GM23338 (cell line): Measurements from ENCODE around the gene WNT1. TPM values are rescaled to one million over a fixed set of nuclear protein-coding genes. Genes with fewer than 3 reads are reported as not detected.

Experiments
- ATAC-seq: fragments of 200-7000 bp; cut with Tn5 transposase; 3 replicates; pipeline ENCODE4 v1.9.1; 2020
- DNase-seq: peaks from one replicate; pipeline ENCODE4 v3.0.0-alpha.2; 2015; ENCODE audit warnings: low spot score
- H2AFZ ChIP-seq: fragments of 200-600 bp; sonication (generic); 2 replicates; pipeline ENCODE4 v1.8.0; 2016; ENCODE audit warnings: antibody characterized with exemption, mild to moderate bottlenecking, moderate library complexity
- H3F3A ChIP-seq: fragments of 200-600 bp; sonication (generic); replicated peaks from 2 replicates; pipeline ENCODE4 v1.8.0; 2017; ENCODE audit warnings: antibody characterized with exemption, mixed run types, low read depth
- H3K27ac ChIP-seq: fragments of 200-600 bp; sonication (generic); 2 replicates; pipeline ENCODE4 v1.6.1; 2016; ENCODE audit warnings: low read depth
- H3K27me3 ChIP-seq: fragments of 200-600 bp; sonication (generic); 2 replicates; pipeline ENCODE4 v1.8.0; 2016; ENCODE audit warnings: mild to moderate bottlenecking, mixed run types, moderate library complexity; ENCODE audit not compliant: insufficient read depth
- H3K36me3 ChIP-seq: fragments of 200-600 bp; sonication (generic); 2 replicates; pipeline ENCODE4 v1.8.0; 2016; ENCODE audit warnings: mild to moderate bottlenecking; ENCODE audit not compliant: insufficient read depth
- H3K4me1 ChIP-seq: fragments of 200-600 bp; sonication (generic); 2 replicates; pipeline ENCODE4 v1.8.0; 2016; ENCODE audit warnings: mild to moderate bottlenecking, moderate library complexity; ENCODE audit not compliant: insufficient read depth
- H3K4me2 ChIP-seq: fragments of 200-600 bp; sonication (generic); 2 replicates; pipeline ENCODE4 v1.7.1; 2017; ENCODE audit warnings: mixed run types
- H3K4me3 ChIP-seq: fragments of 200-600 bp; sonication (generic); 2 replicates; pipeline ENCODE4 v1.6.1; 2016; ENCODE audit warnings: mixed run types
- H3K79me2 ChIP-seq: fragments of 200-600 bp; sonication (generic); replicated peaks from 2 replicates; pipeline ENCODE4 v1.8.0; 2017; ENCODE audit warnings: mild to moderate bottlenecking; ENCODE audit not compliant: insufficient read depth
- H3K9me2 ChIP-seq: fragments of 200-600 bp; sonication (generic); 2 replicates; pipeline ENCODE4 v1.8.0; 2017; ENCODE audit not compliant: insufficient read depth
- H4K20me1 ChIP-seq: fragments of 200-600 bp; sonication (generic); replicated peaks from 2 replicates; pipeline ENCODE4 v1.8.0; 2017; ENCODE audit warnings: mild to moderate bottlenecking; ENCODE audit not compliant: insufficient read depth
- H3K27ac Mint-ChIP-seq: 2 replicates; pipeline ENCODE4 v1.8.0; 2020; ENCODE audit warnings: inconsistent platforms, mild to moderate bottlenecking, moderate library complexity, mixed read lengths
- H3K27me3 Mint-ChIP-seq: 3 replicates; pipeline ENCODE4 v1.8.0; 2022; ENCODE audit warnings: low read depth, mild to moderate bottlenecking, moderate library complexity, mixed read lengths, inconsistent platforms; ENCODE audit not compliant: insufficient read depth, poor library complexity
- H3K36me3 Mint-ChIP-seq: 3 replicates; pipeline ENCODE4 v1.8.0; 2021; ENCODE audit warnings: low read depth, mild to moderate bottlenecking, inconsistent platforms, moderate library complexity, mixed read lengths
- H3K4me1 Mint-ChIP-seq: 3 replicates; pipeline ENCODE4 v1.8.0; 2020; ENCODE audit warnings: mild to moderate bottlenecking, inconsistent platforms, mixed read lengths
- H3K4me3 Mint-ChIP-seq: 3 replicates; pipeline ENCODE4 v1.8.0; 2021; ENCODE audit warnings: moderate library complexity, mild to moderate bottlenecking, inconsistent platforms, mixed read lengths
- H3K9me3 Mint-ChIP-seq: 3 replicates; pipeline ENCODE4 v1.8.0; 2020; ENCODE audit warnings: moderate library complexity, mild to moderate bottlenecking, inconsistent platforms, mixed read lengths
- CREB1 ChIP-seq: fragments of 250-450 bp; sonication (Bioruptor Pico); IDR thresholded peaks from 2 replicates; pipeline ENCODE4 v1.5.0; 2020; ENCODE audit warnings: low read depth, mild to moderate bottlenecking, moderate library complexity
- EZH2 ChIP-seq: fragments of 200-600 bp; sonication (generic); IDR thresholded peaks from one replicate; pipeline ENCODE4 v1.8.0; 2017; ENCODE audit warnings: antibody characterized with exemption, mild to moderate bottlenecking, low read depth; ENCODE audit not compliant: unreplicated experiment
- EZH2phosphoT487 ChIP-seq: fragments of 200-600 bp; sonication (generic); IDR thresholded peaks from one replicate; pipeline ENCODE4 v1.8.1; 2018; ENCODE audit warnings: antibody characterized with exemption; ENCODE audit not compliant: unreplicated experiment
- JUNB ChIP-seq: IDR thresholded peaks from one replicate; pipeline ENCODE4 v1.6.1; 2016; ENCODE audit warnings: antibody characterized with exemption; ENCODE audit not compliant: unreplicated experiment
- NANOG ChIP-seq: IDR thresholded peaks from 2 replicates; pipeline ENCODE4 v1.6.1; 2016; ENCODE audit warnings: antibody characterized with exemption, borderline replicate concordance
- POLR2AphosphoS5 ChIP-seq: IDR thresholded peaks from 2 replicates; pipeline ENCODE4 v1.6.1; 2016; ENCODE audit warnings: antibody characterized with exemption, low read depth
- STAT1 ChIP-seq: IDR thresholded peaks from one replicate; pipeline ENCODE4 v1.6.1; 2016; ENCODE audit warnings: antibody characterized with exemption; ENCODE audit not compliant: unreplicated experiment
- ZNF114 ChIP-seq: fragments of 250-450 bp; sonication (Bioruptor Pico); IDR thresholded peaks from 2 replicates; pipeline ENCODE4 v1.5.0; 2020; ENCODE audit warnings: mild to moderate bottlenecking, moderate library complexity
- ZNF331 ChIP-seq: fragments of 250-450 bp; sonication (Bioruptor Pico); IDR thresholded peaks from 2 replicates; pipeline ENCODE4 v1.5.0; 2020; ENCODE audit warnings: low read depth, mild to moderate bottlenecking, moderate library complexity
- polyA plus RNA-seq: library from polyadenylated mRNA; unstranded; fragments of >200 nt; fragmentation: Nextera tagmentation; extraction: Ambion mirVana; gene quantifications from 2 replicates; pipeline ENCODE4 v1.2.1, GENCODE V29; 2016
- total RNA-seq: library from RNA; depleted of rRNA; stranded (reverse); fragments of >200 nt; shearing (Covaris generic); gene quantifications from 2 replicates; pipeline ENCODE4 v1.2.3, GENCODE V29; 2014
- TF ChIP-seq, protein P1 (sequence below), 2 experiments: fragments of 200-600 bp in 1 of 2; sonication (generic) in 1 of 2; conservative IDR thresholded peaks; 2 replicates each; pipeline versions ENCODE4 v1.5.1 to v1.6.1; 2016 to 2017; ENCODE audit warnings: antibody characterized with exemption in 2 of 2, low read depth in 2 of 2, mild to moderate bottlenecking in 2 of 2, moderate library complexity in 1 of 2
- TF ChIP-seq, protein P2 (sequence below): IDR thresholded peaks from 2 replicates; pipeline ENCODE4 v1.6.1; 2016; ENCODE audit warnings: antibody characterized with exemption
- TF ChIP-seq, protein P3 (sequence below): IDR thresholded peaks from one replicate; pipeline ENCODE4 v1.6.1; 2018; ENCODE audit warnings: antibody characterized with exemption; ENCODE audit not compliant: unreplicated experiment
- TF ChIP-seq, protein P4 (sequence below): fragments of 250-450 bp; sonication (Bioruptor Pico); IDR thresholded peaks from 2 replicates; pipeline ENCODE4 v1.5.0; 2020; ENCODE audit warnings: mild to moderate bottlenecking, moderate library complexity

The WNT1 gene
- total and polyA plus RNA-seq, 2 experiments from 2014 or later = not detected

DNA sequence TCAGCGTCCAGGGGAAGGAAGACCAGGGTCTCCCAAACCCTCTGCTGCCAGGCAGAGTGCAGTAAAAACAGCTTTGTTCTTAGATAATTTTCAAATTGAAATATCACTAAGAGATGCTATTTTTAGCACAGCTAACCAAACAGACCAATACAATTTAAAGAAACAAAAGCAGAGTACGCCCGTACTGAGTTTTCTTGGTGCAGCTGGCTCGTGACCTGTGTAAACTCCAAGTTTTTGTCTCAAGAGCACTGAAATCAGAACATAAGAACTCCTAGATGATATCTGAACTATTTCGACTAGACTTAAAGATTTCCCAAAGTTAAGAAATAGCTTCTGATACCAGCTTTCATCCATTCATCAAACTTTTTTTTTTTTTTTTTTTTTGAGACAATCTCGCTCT is 31.2 kb upstream of the WNT1 start:
- no peak for ATAC-seq
- H3K27ac Mint-ChIP-seq = peak overlapping the region; percentile 80; the same call in 1 of the 2 replicates
- H3K9me2 ChIP-seq = no peaks in the 10 kb centered on the region
- H3K27me3 Mint-ChIP-seq = peaks cover 4% of the 10 kb centered on the region
- no peak overlapping the region for H3K4me2 ChIP-seq
- H3K4me1 Mint-ChIP-seq = peaks cover 8% of the 10 kb centered on the region
- H3K79me2 ChIP-seq = peaks cover 99% of the 10 kb centered on the region
- peak overlapping the region; percentile 53; the same call in 1 of the 2 replicates for H3K27ac ChIP-seq
- peaks cover 28% of the 10 kb centered on the region; the same call in 2 of the 3 replicates for H3K36me3 Mint-ChIP-seq
- no peaks in the 10 kb centered on the region for H3K27me3 ChIP-seq
- no peak overlapping the region for H3K4me3 Mint-ChIP-seq
- H3K36me3 ChIP-seq = peaks cover 2% of the 10 kb centered on the region; the same call in 1 of the 2 replicates
- no peak overlapping the region for H2AFZ ChIP-seq
- DNase-seq = no peak
- no peaks in the 10 kb centered on the region for H3F3A ChIP-seq
- peaks cover 64% of the 10 kb centered on the region for H4K20me1 ChIP-seq
- H3K4me1 ChIP-seq = no peaks in the 10 kb centered on the region; the same call in 1 of the 2 replicates
- TF ChIP-seq, protein P1, sequence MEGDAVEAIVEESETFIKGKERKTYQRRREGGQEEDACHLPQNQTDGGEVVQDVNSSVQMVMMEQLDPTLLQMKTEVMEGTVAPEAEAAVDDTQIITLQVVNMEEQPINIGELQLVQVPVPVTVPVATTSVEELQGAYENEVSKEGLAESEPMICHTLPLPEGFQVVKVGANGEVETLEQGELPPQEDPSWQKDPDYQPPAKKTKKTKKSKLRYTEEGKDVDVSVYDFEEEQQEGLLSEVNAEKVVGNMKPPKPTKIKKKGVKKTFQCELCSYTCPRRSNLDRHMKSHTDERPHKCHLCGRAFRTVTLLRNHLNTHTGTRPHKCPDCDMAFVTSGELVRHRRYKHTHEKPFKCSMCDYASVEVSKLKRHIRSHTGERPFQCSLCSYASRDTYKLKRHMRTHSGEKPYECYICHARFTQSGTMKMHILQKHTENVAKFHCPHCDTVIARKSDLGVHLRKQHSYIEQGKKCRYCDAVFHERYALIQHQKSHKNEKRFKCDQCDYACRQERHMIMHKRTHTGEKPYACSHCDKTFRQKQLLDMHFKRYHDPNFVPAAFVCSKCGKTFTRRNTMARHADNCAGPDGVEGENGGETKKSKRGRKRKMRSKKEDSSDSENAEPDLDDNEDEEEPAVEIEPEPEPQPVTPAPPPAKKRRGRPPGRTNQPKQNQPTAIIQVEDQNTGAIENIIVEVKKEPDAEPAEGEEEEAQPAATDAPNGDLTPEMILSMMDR (conservative IDR thresholded peaks at IDR 0.05; ENCODE audit: low read depth in 2 of 2) = no peak
- no peak for TF ChIP-seq NANOG
- TF ChIP-seq EZH2phosphoT487 = no peak
- TF ChIP-seq EZH2 = no peak
- no peak for TF ChIP-seq ZNF331 (CRISPR knock-in tag)
- no peak for TF ChIP-seq CREB1 (CRISPR knock-in tag)
- TF ChIP-seq ZNF114 (CRISPR knock-in tag) = no peak
- TF ChIP-seq POLR2AphosphoS5 = no peak
- TF ChIP-seq, protein P2, sequence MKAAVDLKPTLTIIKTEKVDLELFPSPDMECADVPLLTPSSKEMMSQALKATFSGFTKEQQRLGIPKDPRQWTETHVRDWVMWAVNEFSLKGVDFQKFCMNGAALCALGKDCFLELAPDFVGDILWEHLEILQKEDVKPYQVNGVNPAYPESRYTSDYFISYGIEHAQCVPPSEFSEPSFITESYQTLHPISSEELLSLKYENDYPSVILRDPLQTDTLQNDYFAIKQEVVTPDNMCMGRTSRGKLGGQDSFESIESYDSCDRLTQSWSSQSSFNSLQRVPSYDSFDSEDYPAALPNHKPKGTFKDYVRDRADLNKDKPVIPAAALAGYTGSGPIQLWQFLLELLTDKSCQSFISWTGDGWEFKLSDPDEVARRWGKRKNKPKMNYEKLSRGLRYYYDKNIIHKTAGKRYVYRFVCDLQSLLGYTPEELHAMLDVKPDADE = no peak
- TF ChIP-seq, protein P3, sequence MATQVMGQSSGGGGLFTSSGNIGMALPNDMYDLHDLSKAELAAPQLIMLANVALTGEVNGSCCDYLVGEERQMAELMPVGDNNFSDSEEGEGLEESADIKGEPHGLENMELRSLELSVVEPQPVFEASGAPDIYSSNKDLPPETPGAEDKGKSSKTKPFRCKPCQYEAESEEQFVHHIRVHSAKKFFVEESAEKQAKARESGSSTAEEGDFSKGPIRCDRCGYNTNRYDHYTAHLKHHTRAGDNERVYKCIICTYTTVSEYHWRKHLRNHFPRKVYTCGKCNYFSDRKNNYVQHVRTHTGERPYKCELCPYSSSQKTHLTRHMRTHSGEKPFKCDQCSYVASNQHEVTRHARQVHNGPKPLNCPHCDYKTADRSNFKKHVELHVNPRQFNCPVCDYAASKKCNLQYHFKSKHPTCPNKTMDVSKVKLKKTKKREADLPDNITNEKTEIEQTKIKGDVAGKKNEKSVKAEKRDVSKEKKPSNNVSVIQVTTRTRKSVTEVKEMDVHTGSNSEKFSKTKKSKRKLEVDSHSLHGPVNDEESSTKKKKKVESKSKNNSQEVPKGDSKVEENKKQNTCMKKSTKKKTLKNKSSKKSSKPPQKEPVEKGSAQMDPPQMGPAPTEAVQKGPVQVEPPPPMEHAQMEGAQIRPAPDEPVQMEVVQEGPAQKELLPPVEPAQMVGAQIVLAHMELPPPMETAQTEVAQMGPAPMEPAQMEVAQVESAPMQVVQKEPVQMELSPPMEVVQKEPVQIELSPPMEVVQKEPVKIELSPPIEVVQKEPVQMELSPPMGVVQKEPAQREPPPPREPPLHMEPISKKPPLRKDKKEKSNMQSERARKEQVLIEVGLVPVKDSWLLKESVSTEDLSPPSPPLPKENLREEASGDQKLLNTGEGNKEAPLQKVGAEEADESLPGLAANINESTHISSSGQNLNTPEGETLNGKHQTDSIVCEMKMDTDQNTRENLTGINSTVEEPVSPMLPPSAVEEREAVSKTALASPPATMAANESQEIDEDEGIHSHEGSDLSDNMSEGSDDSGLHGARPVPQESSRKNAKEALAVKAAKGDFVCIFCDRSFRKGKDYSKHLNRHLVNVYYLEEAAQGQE = no peak
- TF ChIP-seq, protein P4, sequence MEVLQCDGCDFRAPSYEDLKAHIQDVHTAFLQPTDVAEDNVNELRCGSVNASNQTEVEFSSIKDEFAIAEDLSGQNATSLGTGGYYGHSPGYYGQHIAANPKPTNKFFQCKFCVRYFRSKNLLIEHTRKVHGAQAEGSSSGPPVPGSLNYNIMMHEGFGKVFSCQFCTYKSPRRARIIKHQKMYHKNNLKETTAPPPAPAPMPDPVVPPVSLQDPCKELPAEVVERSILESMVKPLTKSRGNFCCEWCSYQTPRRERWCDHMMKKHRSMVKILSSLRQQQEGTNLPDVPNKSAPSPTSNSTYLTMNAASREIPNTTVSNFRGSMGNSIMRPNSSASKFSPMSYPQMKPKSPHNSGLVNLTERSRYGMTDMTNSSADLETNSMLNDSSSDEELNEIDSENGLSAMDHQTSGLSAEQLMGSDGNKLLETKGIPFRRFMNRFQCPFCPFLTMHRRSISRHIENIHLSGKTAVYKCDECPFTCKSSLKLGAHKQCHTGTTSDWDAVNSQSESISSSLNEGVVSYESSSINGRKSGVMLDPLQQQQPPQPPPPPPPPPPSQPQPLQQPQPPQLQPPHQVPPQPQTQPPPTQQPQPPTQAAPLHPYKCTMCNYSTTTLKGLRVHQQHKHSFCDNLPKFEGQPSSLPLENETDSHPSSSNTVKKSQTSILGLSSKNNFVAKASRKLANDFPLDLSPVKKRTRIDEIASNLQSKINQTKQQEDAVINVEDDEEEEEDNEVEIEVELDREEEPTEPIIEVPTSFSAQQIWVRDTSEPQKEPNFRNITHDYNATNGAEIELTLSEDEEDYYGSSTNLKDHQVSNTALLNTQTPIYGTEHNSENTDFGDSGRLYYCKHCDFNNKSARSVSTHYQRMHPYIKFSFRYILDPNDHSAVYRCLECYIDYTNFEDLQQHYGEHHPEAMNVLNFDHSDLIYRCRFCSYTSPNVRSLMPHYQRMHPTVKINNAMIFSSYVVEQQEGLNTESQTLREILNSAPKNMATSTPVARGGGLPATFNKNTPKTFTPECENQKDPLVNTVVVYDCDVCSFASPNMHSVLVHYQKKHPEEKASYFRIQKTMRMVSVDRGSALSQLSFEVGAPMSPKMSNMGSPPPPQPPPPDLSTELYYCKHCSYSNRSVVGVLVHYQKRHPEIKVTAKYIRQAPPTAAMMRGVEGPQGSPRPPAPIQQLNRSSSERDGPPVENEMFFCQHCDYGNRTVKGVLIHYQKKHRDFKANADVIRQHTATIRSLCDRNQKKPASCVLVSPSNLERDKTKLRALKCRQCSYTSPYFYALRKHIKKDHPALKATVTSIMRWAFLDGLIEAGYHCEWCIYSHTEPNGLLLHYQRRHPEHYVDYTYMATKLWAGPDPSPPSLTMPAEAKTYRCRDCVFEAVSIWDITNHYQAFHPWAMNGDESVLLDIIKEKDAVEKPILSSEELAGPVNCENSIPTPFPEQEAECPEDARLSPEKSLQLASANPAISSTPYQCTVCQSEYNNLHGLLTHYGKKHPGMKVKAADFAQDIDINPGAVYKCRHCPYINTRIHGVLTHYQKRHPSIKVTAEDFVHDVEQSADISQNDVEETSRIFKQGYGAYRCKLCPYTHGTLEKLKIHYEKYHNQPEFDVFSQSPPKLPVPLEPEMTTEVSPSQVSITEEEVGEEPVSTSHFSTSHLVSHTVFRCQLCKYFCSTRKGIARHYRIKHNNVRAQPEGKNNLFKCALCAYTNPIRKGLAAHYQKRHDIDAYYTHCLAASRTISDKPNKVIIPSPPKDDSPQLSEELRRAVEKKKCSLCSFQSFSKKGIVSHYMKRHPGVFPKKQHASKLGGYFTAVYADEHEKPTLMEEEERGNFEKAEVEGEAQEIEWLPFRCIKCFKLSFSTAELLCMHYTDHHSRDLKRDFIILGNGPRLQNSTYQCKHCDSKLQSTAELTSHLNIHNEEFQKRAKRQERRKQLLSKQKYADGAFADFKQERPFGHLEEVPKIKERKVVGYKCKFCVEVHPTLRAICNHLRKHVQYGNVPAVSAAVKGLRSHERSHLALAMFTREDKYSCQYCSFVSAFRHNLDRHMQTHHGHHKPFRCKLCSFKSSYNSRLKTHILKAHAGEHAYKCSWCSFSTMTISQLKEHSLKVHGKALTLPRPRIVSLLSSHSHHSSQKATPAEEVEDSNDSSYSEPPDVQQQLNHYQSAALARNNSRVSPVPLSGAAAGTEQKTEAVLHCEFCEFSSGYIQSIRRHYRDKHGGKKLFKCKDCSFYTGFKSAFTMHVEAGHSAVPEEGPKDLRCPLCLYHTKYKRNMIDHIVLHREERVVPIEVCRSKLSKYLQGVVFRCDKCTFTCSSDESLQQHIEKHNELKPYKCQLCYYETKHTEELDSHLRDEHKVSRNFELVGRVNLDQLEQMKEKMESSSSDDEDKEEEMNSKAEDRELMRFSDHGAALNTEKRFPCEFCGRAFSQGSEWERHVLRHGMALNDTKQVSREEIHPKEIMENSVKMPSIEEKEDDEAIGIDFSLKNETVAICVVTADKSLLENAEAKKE (CRISPR knock-in tag) = no peak
- TF ChIP-seq JUNB = no peak
- no peak for TF ChIP-seq STAT1
- no peaks in the 10 kb centered on the region for H3K9me3 Mint-ChIP-seq
- no peak overlapping the region for H3K4me3 ChIP-seq
